Duodenal mucosa (tissue), 2 donors: ENCODE data around the gene UBE2E2.
A peak's percentile ranks its signal among the peaks of the same experiment; 100 is the strongest.

Experiments
- H3K27ac ChIP-seq: one replicate; pipeline ENCODE4 v1.7.0; 2013; ENCODE audit warnings: low read depth, low read length
- H3K27me3 ChIP-seq, 2 donors: one replicate each; pipeline ENCODE4 v1.7.0; 2013; ENCODE audit warnings: low read length in 2 of 2, control low read depth in 1 of 2; ENCODE audit not compliant: insufficient read depth in 2 of 2, control insufficient read depth in 1 of 2
- H3K36me3 ChIP-seq, 2 donors: one replicate each; pipeline ENCODE4 v1.7.0; 2013; ENCODE audit warnings: low read length in 2 of 2, control low read depth in 1 of 2; ENCODE audit not compliant: insufficient read depth in 2 of 2, control insufficient read depth in 1 of 2
- H3K4me1 ChIP-seq, 2 donors: one replicate each; pipeline ENCODE4 v1.7.0; 2013; ENCODE audit warnings: low read length in 2 of 2, control low read depth in 1 of 2; ENCODE audit not compliant: insufficient read depth in 2 of 2, control insufficient read depth in 1 of 2
- H3K4me3 ChIP-seq, 2 donors: one replicate each; pipeline ENCODE4 v1.7.0; 2013; ENCODE audit warnings: low read length in 2 of 2, low read depth in 1 of 2
- H3K9ac ChIP-seq, 2 donors: one replicate each; pipeline ENCODE4 v1.7.0; 2013; ENCODE audit warnings: low read length in 2 of 2, low read depth in 1 of 2
- H3K9me3 ChIP-seq, 2 donors: one replicate each; pipeline ENCODE4 v1.7.0; 2013; ENCODE audit warnings: low read length in 2 of 2, control low read depth in 1 of 2; ENCODE audit not compliant: control insufficient read depth in 1 of 2

The UBE2E2 gene

DNA sequence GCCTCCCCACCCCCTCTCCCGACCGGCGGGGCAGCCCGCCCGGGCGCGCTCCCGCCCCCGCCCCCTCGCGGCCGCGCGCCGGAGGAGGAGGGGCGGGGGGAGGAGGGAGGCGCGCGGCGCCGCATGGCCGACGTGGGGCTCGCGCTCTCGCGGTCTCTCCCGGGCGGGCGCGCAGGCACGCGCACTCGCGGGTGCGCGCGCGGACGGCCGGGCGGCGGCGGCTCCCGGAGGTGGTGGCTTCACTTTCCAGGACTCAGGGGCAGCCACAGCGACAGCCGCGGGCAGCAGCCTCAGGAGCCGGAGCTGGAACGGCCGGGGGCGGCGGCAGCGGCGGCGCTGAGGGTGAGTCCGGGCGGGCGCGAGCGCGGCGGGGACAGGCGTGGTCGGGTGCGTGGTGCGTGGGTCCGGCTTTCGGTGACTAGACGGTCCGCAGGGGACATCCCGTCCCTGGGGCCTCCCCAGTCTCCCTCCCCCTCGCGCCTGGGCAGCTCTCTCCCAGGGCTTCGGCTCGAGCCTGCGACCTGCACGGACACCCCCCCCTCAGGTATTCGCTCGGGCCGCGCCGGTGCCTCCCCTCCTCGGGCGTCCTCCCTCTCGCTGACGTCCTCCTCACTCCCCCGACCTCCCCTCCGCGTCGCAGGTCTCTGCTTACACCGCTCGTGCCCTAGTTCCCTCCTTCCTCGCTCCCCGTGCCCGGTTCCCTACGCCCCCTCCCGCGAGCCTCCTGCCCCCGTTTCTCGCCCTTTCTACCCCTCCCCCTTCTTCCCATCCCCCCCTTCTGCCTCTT, at the start of gene UBE2E2:
UBE2E2 (plus strand) TSS at position 407 of the 787 bp plus-strand sequence.
- Histone ChIP-seq H3K4me3 (peak within 1 kb of the TSS; percentile 83 to 85), H3K36me3 (no peaks in the 10 kb centered on the region), H3K27ac (peak within 1 kb of the TSS; percentile 7), H3K9ac (peak within 1 kb of the TSS; percentile 69 to 86), H3K9me3 (no peaks in the 10 kb centered on the region), H3K4me1 (peaks cover 0 to 11% of the 10 kb centered on the region in 2 donors), H3K27me3 (peaks cover 4 to 8% of the 10 kb centered on the region in 2 donors)

DNA sequence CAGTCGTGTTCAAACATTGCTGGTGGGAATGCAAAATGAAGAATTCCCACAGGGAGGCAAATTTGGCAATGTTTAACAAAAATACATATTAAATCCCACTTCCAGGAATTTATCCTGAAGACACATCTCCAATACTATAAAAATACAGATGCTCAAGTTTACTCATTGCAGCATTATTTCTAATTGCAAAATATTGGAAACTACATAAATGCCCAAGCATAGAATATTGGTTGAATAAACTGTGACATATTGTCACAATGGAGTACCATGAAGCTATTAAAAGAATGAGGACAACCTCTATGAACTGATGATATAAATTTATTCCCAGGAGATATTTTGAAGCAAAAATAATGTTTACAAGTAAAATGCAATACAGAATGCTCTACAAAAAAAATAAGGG, 49.7 kb upstream of the UBE2E2 start:
- no peak overlapping the region for H3K27ac ChIP-seq
- H3K9me3 ChIP-seq: no peaks in the 10 kb centered on the region
- no peaks in the 10 kb centered on the region for H3K27me3 ChIP-seq
- H3K36me3 ChIP-seq: no peaks in the 10 kb centered on the region
- no peaks in the 10 kb centered on the region for H3K4me1 ChIP-seq
- no peak overlapping the region for H3K9ac ChIP-seq
- no peak overlapping the region for H3K4me3 ChIP-seq

DNA sequence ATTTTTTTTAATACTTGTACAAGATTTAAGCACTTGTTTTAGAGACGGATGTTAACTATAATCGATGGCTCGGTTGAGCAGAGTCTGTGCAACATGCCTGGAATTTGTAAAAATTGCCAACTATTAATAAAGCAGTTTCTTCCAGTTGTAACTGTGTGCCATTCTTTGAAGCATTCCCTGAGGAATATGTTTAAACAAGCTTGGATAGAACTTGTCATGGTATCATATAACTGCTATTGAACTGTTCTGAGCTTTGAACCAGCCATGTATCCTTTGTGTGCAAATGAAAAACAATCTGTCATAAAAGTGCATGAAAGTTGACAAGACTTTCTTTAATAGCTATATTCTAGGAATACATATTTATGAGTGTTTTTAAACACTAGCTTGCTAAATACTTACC, 45.8 kb upstream of the UBE2E2 start:
- no peak overlapping the region for H3K9ac ChIP-seq
- no peaks in the 10 kb centered on the region for H3K9me3 ChIP-seq
- H3K27me3 ChIP-seq: no peaks in the 10 kb centered on the region

DNA sequence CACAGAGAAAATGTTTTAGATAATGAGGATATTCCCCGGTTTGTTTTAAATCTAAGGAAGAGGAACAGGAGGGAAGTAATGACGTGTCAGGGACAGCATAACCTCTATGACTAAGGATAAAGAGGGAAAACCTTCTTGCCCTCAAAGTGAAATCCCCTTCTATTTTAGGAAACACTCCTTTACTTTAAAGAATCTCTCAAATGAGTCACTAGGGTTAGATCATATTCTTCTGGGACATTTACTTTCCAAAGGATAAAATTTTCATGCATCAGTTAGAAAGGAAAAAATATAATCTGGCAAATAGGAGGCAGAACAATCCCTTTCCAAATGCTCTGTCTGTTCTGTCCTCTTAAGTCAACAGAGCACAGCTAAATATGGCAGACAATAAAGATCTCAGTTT, 43.2 kb upstream of the UBE2E2 start:
- Histone ChIP-seq H3K27me3 (no peaks in the 10 kb centered on the region), H3K36me3 (no peaks in the 10 kb centered on the region), H3K4me1 (no peaks in the 10 kb centered on the region), H3K9me3 (no peaks in the 10 kb centered on the region), H3K9ac (no peak overlapping the region), H3K27ac (no peak overlapping the region), H3K4me3 (no peak overlapping the region)

More for the DNA sequence above, 45.8 kb upstream of the UBE2E2 start:
- no peaks in the 10 kb centered on the region for H3K4me1 ChIP-seq
- H3K27ac ChIP-seq: no peak overlapping the region
- H3K36me3 ChIP-seq: no peaks in the 10 kb centered on the region
- no peak overlapping the region for H3K4me3 ChIP-seq

DNA sequence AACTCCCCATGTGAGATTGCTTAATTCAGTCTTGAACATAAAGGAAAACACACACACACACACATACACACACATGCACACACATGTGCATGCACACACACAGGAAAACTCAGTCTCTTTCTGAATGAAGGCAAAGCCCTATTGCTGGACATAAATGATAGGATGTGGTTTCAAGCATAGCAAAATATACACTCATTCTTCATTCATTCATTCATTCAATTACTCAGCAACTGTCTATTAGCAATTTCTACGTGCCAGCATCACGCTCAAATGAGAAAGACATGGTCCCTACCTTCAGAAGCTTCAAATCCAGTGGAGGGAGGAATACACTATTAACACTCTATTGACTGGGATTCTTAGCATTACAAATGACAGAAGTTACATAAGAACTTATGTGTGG, 41.8 kb upstream of the UBE2E2 start:
- H3K4me1 ChIP-seq: no peaks in the 10 kb centered on the region
- H3K36me3 ChIP-seq: no peaks in the 10 kb centered on the region
- no peak overlapping the region for H3K27ac ChIP-seq
- no peak overlapping the region for H3K4me3 ChIP-seq
- no peak overlapping the region for H3K9ac ChIP-seq
- H3K27me3 ChIP-seq: no peaks in the 10 kb centered on the region
- no peaks in the 10 kb centered on the region for H3K9me3 ChIP-seq

DNA sequence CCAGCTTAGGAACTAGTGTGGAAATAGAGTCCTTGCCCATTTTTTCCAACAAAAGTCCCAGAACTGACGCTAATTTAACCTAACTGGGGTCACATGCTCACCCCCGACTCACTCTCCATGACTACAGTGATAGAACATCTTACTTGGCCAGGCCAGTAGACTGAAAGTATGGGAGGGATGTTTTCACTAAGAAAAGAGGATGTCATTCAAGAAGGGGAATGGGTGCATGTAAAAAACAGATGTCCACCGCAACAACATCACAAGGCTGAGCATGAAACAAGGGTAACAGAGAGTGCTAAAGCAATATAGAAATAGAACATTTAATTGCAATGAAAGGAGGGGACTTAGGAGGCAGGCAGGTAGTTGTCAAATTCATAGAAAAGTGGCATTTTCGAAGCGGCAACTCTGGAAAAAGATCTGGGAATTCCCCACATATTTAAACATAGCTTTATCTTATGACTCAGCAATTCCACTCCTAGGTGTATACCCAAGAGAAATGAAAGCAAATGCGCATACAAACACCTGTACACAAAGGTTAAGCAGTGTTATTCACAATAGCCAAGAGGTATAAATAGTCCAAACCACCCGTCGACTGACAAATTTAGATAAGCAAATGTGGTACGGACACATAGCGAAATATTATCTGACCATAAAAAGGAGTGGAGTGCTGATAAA, 41.1 kb upstream of the UBE2E2 start:
- Histone ChIP-seq H3K36me3 (no peaks in the 10 kb centered on the region), H3K4me3 (no peak overlapping the region), H3K27ac (no peak overlapping the region), H3K9ac (no peak overlapping the region), H3K27me3 (no peaks in the 10 kb centered on the region), H3K9me3 (no peaks in the 10 kb centered on the region), H3K4me1 (no peaks in the 10 kb centered on the region)

DNA sequence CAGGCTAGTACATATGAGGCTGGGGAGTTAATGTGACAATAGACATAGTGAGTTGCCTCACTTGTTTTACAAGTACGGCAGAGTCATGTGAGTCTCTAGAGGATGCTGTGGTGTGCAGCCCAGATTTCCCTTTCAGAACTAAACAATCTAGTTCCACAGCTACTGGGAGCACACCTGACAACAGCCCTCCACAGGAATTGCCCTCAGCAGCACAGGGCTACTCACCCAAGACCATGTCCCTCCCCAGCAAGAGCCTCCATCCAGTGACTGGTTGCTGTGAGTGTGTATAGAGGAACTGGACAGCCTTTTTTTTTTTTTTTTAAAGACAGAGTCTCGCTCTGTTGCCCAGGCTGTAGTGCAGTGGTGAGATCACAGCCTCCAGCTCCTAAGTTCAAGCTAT, 40.2 kb upstream of the UBE2E2 start:
- H3K36me3 ChIP-seq: no peaks in the 10 kb centered on the region
- H3K27me3 ChIP-seq: no peaks in the 10 kb centered on the region
- H3K9me3 ChIP-seq: no peaks in the 10 kb centered on the region

DNA sequence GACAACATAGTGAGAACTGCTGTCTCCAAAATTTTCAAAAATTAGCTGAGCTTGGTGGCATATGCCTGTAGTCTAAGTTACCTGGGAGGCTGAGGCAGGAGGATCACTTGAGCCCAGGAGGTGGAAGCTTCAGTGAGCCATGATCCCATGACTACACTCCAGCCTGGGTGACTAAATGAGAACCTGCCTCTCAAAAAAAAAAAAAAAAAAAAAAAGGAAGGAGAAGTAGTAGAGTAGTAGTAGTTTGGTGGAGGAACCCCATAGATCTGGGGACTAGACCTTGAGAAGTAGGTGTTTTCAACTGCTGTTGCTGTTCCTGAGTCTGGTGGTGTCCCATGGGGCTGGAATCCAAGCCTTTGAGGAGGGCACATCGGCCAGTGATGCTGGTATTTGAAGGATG, 38.4 kb upstream of the UBE2E2 start:
- no peaks in the 10 kb centered on the region for H3K9me3 ChIP-seq
- H3K27ac ChIP-seq: no peak overlapping the region
- no peaks in the 10 kb centered on the region for H3K27me3 ChIP-seq
- H3K4me1 ChIP-seq: no peaks in the 10 kb centered on the region
- H3K4me3 ChIP-seq: no peak overlapping the region
- H3K36me3 ChIP-seq: no peaks in the 10 kb centered on the region
- H3K9ac ChIP-seq: no peak overlapping the region

More for the DNA sequence above, 40.2 kb upstream of the UBE2E2 start:
- no peak overlapping the region for H3K4me3 ChIP-seq
- no peaks in the 10 kb centered on the region for H3K4me1 ChIP-seq
- no peak overlapping the region for H3K9ac ChIP-seq
- no peak overlapping the region for H3K27ac ChIP-seq

DNA sequence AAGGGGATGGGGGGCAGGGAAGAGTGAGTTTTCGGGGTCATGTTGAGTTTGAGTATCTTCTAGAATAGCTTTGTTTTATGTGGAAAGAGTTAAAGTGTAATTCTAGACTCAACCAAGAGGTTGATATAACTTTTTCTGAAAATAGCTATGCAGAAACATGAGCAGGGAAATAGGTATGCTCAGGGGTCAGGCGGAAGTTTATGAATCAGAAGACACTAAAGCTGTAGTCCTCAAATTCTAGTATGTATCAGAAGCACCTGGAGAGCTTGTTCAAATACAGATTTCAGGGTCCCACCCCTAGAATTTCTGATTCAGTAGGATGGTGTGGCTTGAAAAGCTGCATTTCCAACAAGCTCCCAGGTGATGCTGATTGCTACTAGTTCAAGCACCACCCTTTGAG, 37.6 kb upstream of the UBE2E2 start:
- Histone ChIP-seq H3K4me1 (no peaks in the 10 kb centered on the region), H3K27ac (no peak overlapping the region), H3K27me3 (no peaks in the 10 kb centered on the region), H3K9me3 (no peaks in the 10 kb centered on the region), H3K9ac (no peak overlapping the region), H3K36me3 (no peaks in the 10 kb centered on the region), H3K4me3 (no peak overlapping the region)

DNA sequence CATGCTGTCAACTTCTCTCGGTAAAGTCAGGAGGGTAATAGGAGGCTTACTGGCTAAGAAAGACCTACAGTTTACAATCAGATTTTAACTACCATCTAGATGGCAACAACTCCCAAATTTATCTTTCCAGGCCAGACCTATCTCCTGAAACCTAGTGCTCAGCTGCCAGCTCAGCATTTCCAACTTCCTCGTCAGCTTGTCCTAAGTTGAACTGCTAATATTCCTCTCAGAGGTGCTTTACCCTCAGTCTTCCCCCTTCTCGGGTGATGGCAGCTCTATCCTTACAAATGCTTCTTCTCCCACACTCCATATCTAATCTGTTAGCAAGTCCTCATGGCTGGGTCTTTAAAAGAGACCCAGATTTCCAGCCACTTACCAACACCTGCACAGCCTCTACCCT, 36.9 kb upstream of the UBE2E2 start:
- H3K4me1 ChIP-seq: no peaks in the 10 kb centered on the region

More for the DNA sequence above, 36.9 kb upstream of the UBE2E2 start:
- Histone ChIP-seq H3K36me3 (no peaks in the 10 kb centered on the region), H3K27me3 (no peaks in the 10 kb centered on the region), H3K27ac (no peak overlapping the region), H3K4me3 (no peak overlapping the region), H3K9ac (no peak overlapping the region), H3K9me3 (no peaks in the 10 kb centered on the region)
